Osteoblast (primary cell): ENCODE data around the gene TMEM238. TPM values are rescaled to one million over a fixed set of nuclear protein-coding genes. Genes with fewer than 3 reads are reported as not detected.
"Not testable (repeated sequence)": the region's sequence is repeated elsewhere in the genome, so short reads cannot be mapped to it uniquely, and the experiment has no call there.

Experiments used
- DNase-seq: peaks from one replicate; pipeline ENCODE4 v3.0.0; 2011; ENCODE audit warnings: low spot score, mixed read lengths; ENCODE audit not compliant: insufficient read length; ENCODE audit errors: missing footprints
- H2AFZ ChIP-seq: 2 replicates; pipeline ENCODE4 v1.6.0; 2011; ENCODE audit warnings: mild to moderate bottlenecking, low read length
- H3K27ac ChIP-seq: 2 replicates; pipeline ENCODE4 v1.5.1; 2011; ENCODE audit warnings: mild to moderate bottlenecking, low read depth, low read length, moderate library complexity
- H3K27me3 ChIP-seq: 2 replicates; pipeline ENCODE4 v1.6.0; 2012; ENCODE audit warnings: mild to moderate bottlenecking, control low read depth, inconsistent platforms, low read length, moderate library complexity; ENCODE audit not compliant: insufficient read depth
- H3K36me3 ChIP-seq: 2 replicates; pipeline ENCODE4 v1.5.1; 2011; ENCODE audit warnings: mild to moderate bottlenecking, low read length, control low read depth, moderate library complexity; ENCODE audit not compliant: insufficient read depth
- H3K4me1 ChIP-seq: 2 replicates; pipeline ENCODE4 v1.5.1; 2011; ENCODE audit warnings: mild to moderate bottlenecking, low read length, control low read depth, moderate library complexity; ENCODE audit not compliant: insufficient read depth
- H3K4me2 ChIP-seq: 2 replicates; pipeline ENCODE4 v1.6.0; 2011; ENCODE audit warnings: mild to moderate bottlenecking, low read length; ENCODE audit not compliant: insufficient read depth
- H3K4me3 ChIP-seq: fragments of 200-600 bp; sonication (generic); 3 replicates; pipeline ENCODE4 v1.5.1; 2012; ENCODE audit warnings: mild to moderate bottlenecking, low read length, inconsistent platforms; ENCODE audit not compliant: insufficient read depth
- H3K79me2 ChIP-seq: 2 replicates; pipeline ENCODE4 v1.6.0; 2012; ENCODE audit warnings: mild to moderate bottlenecking, low read length, control low read depth, inconsistent platforms; ENCODE audit not compliant: insufficient read depth
- H3K9me3 ChIP-seq: 2 replicates; pipeline ENCODE4 v1.5.1; 2011; ENCODE audit warnings: low read depth, low read length, control low read depth
- H4K20me1 ChIP-seq: 2 replicates; pipeline ENCODE4 v1.6.0; 2012; ENCODE audit warnings: mild to moderate bottlenecking, low read length, control low read depth; ENCODE audit not compliant: insufficient read depth
- total RNA-seq: library from RNA; depleted of rRNA; stranded (reverse); fragments of >200 nt; gene quantifications from 2 replicates; pipeline ENCODE4 v1.2.3, GENCODE V29; 2012
- TF ChIP-seq, protein P1 (sequence below): IDR thresholded peaks from 2 replicates; pipeline ENCODE4 v1.5.1; 2011; ENCODE audit warnings: mild to moderate bottlenecking, low read depth, low read length, moderate library complexity; ENCODE audit errors: extremely low read depth

The TMEM238 gene
- total RNA-seq, 1 donor = not detected

DNA sequence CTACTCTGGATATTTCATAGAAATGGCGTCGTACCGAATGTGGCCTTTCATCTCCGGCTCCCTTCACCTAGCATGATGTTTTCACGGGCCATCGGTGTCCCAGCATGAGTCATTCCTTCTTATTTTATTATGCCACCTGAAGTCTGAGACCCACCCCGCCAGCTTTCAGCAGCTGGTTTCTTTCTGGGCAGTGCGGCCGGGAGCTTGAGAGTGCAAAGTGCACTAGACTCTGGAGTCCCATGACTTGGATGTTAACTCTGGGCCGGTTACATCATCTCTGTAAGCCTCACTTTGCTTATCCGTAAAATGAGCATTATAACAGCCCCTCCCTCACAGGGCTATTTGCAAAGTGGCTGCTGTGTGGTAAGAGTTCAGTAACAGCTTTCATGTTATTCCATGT is 50.2 kb downstream of the TMEM238 start:
- H4K20me1 ChIP-seq = no peaks in the 10 kb centered on the region
- H3K79me2 ChIP-seq = no peaks in the 10 kb centered on the region
- no peaks in the 10 kb centered on the region for H3K36me3 ChIP-seq
- no peak overlapping the region for H3K4me3 ChIP-seq
- no peak overlapping the region for H3K4me2 ChIP-seq
- H3K27me3 ChIP-seq = peaks cover 18% of the 10 kb centered on the region
- TF ChIP-seq, protein P1, sequence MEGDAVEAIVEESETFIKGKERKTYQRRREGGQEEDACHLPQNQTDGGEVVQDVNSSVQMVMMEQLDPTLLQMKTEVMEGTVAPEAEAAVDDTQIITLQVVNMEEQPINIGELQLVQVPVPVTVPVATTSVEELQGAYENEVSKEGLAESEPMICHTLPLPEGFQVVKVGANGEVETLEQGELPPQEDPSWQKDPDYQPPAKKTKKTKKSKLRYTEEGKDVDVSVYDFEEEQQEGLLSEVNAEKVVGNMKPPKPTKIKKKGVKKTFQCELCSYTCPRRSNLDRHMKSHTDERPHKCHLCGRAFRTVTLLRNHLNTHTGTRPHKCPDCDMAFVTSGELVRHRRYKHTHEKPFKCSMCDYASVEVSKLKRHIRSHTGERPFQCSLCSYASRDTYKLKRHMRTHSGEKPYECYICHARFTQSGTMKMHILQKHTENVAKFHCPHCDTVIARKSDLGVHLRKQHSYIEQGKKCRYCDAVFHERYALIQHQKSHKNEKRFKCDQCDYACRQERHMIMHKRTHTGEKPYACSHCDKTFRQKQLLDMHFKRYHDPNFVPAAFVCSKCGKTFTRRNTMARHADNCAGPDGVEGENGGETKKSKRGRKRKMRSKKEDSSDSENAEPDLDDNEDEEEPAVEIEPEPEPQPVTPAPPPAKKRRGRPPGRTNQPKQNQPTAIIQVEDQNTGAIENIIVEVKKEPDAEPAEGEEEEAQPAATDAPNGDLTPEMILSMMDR = no peak
- H2AFZ ChIP-seq = no peak overlapping the region
- peaks cover 12% of the 10 kb centered on the region for H3K4me1 ChIP-seq
- H3K9me3 ChIP-seq = no peaks in the 10 kb centered on the region
- DNase-seq = peak; percentile 15
- H3K27ac ChIP-seq = no peak overlapping the region

DNA sequence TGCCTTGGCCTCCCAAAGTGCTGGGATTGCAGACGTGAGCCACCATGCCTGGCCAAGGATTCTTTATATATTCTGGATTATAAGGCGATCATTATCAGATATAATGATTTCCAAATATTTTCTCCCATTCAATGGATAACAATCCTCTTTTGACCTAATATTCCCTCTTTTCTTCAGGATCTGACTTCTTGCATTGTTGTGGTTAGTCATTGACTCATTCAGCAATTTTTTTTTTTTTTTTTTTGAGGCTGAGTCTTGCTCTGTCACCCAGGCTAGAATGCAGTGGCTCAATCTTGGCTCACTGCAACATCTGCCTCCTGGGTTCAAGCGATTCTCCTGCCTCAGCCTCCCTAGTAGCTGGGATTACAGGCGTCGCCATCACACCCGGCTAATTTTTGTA is 54.3 kb downstream of the TMEM238 start:
- H3K4me2 ChIP-seq, H4K20me1 ChIP-seq, H3K9me3 ChIP-seq, H3K36me3 ChIP-seq, H3K27me3 ChIP-seq, H3K4me3 ChIP-seq, H2AFZ ChIP-seq, H3K79me2 ChIP-seq, H3K27ac ChIP-seq: not testable (repeated sequence)
- H3K4me1 ChIP-seq = peaks cover 15% of the 10 kb centered on the region
- peak; percentile 91 for DNase-seq

Other genes with a start within 250 kb of the TMEM238 start
- 0.29 TPM in 1 of 2 replicates, not detected in the other for gene TNNT1, start 235.1 kb downstream of the TMEM238 start, total RNA-seq
- not detected in 2 replicates for gene TNNI3, start 226.6 kb downstream of the TMEM238 start, total RNA-seq
- gene DNAAF3, start 217.7 kb downstream of the TMEM238 start, total RNA-seq = 0.59 and 0.72 TPM in 2 replicates
- gene SYT5, start 204.0 kb downstream of the TMEM238 start, total RNA-seq = not detected in 2 replicates
- 0.88 and 1.1 TPM in 2 replicates for gene PTPRH, start 174.8 kb downstream of the TMEM238 start, total RNA-seq
- gene TMEM86B, start 155.5 kb downstream of the TMEM238 start, total RNA-seq = 1.5 and 2.5 TPM in 2 replicates
- 27.1 and 32.6 TPM in 2 replicates for gene PPP6R1, start 125.3 kb downstream of the TMEM238 start, total RNA-seq
- 20.6 and 26.4 TPM in 2 replicates for gene HSPBP1, start 104.2 kb downstream of the TMEM238 start, total RNA-seq
- gene BRSK1, start 100.3 kb downstream of the TMEM238 start, total RNA-seq = 1.8 and 4.0 TPM in 2 replicates
- gene TMEM150B, start 59.0 kb downstream of the TMEM238 start, total RNA-seq = under 0.01 and 0.29 TPM in 2 replicates
- 9.7 and 10.9 TPM in 2 replicates for gene KMT5C, start 44.4 kb downstream of the TMEM238 start, total RNA-seq
- not detected in 2 replicates for gene COX6B2, start 29.6 kb downstream of the TMEM238 start, total RNA-seq
- gene GARIN5B, start 21.0 kb downstream of the TMEM238 start, total RNA-seq = not detected in 2 replicates
- 0.36 and 1.2 TPM in 2 replicates for gene IL11, start 13.8 kb downstream of the TMEM238 start, total RNA-seq
- gene TMEM190, start 7.5 kb downstream of the TMEM238 start, total RNA-seq = not detected in 2 replicates
- gene RPL28, start 1.6 kb upstream of the TMEM238 start, total RNA-seq = 223 and 310 TPM in 2 replicates
- 37.3 and 66.9 TPM in 2 replicates for gene UBE2S, start 23.5 kb upstream of the TMEM238 start, total RNA-seq
- gene SHISA7, start 59.0 kb upstream of the TMEM238 start, total RNA-seq = not detected in 2 replicates
- 55.4 and 65.1 TPM in 2 replicates for gene ISOC2, start 77.3 kb upstream of the TMEM238 start, total RNA-seq
- not detected in 2 replicates for gene C19orf85, start 80.5 kb upstream of the TMEM238 start, total RNA-seq
- 1.5 and 2.9 TPM in 2 replicates for gene ZNF628, start 92.3 kb upstream of the TMEM238 start, total RNA-seq
- gene NAT14, start 100.9 kb upstream of the TMEM238 start, total RNA-seq = 8.3 and 11.2 TPM in 2 replicates
- gene SSC5D, start 104.1 kb upstream of the TMEM238 start, total RNA-seq = 22.7 and 77.4 TPM in 2 replicates
- gene SBK2, start 152.8 kb upstream of the TMEM238 start, total RNA-seq = not detected in 2 replicates
- not detected in 2 replicates for gene SBK3, start 161.3 kb upstream of the TMEM238 start, total RNA-seq
- 6.9 and 7.4 TPM in 2 replicates for gene ZNF579, start 196.6 kb upstream of the TMEM238 start, total RNA-seq
- gene FIZ1, start 215.2 kb upstream of the TMEM238 start, total RNA-seq = 2.9 and 3.6 TPM in 2 replicates
- 11.2 TPM in 2 replicates for gene ZNF524, start 216.0 kb upstream of the TMEM238 start, total RNA-seq
- 1.4 and 1.5 TPM in 2 replicates for gene ZNF865, start 221.4 kb upstream of the TMEM238 start, total RNA-seq
- gene ZNF784, start 240.3 kb upstream of the TMEM238 start, total RNA-seq = 6.5 and 8.7 TPM in 2 replicates